ENCODE measurements around the gene SPTBN5. TPM values are rescaled to one million over a fixed set of nuclear protein-coding genes. Genes with fewer than 3 reads are reported as not detected.
A peak's percentile ranks its signal among the peaks of the same experiment; 100 is the strongest.

The SPTBN5 gene
- total RNA-seq, 1 experiment from 2014 or later, result 2.1 TPM

DNA sequence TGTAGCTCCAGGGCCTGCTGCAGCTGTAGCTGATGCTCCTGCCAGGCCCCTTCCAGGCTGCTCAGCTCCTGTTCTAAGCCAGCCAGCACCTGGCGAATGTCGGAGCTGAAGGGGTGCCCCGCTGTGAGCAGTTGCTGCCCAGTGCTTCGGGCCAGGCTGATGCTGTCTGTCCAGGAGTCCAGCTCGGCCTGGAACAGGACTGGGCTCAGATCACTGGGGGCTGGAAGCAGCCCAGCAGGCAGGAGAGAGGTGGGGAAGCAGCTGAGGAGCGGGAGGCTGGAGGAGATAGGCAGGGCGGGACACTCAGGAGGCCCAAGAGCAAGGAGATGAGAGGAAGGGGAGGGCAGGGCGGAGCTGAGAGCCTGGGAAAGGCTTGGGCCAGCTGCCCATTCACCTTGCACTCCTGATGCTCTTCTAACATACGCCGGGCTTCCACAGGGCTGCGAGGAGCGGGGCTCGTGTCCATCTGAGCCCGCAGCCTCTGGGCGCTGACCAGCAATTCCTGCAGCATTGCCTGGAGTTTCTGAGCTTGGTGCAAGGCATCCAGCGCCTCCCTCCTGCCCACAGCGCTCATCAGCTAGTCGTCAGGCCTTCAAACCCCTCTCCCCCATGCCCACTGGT lies 32.0 kb downstream of the SPTBN5 start:
- no peak for DNase-seq (ENCODE audit: low read depth, low spot score)
- Histone ChIP-seq H3K4me1 (ENCODE audit: control insufficient read depth, insufficient read depth, low read length) (peaks cover 9% of the 10 kb centered on the region), H3K4me3 (ENCODE audit: low read depth in 2 of 2, low read length in 2 of 2) (no peak overlapping the region), H3K27ac (ENCODE audit: low read length) (no peak overlapping the region), H3K27me3 (ENCODE audit: control insufficient read depth, insufficient read depth, low read length) (no peaks in the 10 kb centered on the region), H3K9me3 (ENCODE audit: control insufficient read depth, insufficient read depth, low read depth, low read length) (no peaks in the 10 kb centered on the region), H3K36me3 (ENCODE audit: control insufficient read depth, insufficient read depth, low read length) (no peaks in the 10 kb centered on the region)
- TF ChIP-seq POLR2AphosphoS5 (IDR thresholded peaks at IDR 0.05; ENCODE audit: low read depth, low read length) (no peak), SIN3A (IDR thresholded peaks at IDR 0.05; ENCODE audit: borderline replicate concordance, insufficient read depth, low read depth, low read length) (no peak), TCF7L2 (IDR thresholded peaks at IDR 0.05; ENCODE audit: low read depth, low read length) (no peak)
- TF ChIP-seq, protein P1, sequence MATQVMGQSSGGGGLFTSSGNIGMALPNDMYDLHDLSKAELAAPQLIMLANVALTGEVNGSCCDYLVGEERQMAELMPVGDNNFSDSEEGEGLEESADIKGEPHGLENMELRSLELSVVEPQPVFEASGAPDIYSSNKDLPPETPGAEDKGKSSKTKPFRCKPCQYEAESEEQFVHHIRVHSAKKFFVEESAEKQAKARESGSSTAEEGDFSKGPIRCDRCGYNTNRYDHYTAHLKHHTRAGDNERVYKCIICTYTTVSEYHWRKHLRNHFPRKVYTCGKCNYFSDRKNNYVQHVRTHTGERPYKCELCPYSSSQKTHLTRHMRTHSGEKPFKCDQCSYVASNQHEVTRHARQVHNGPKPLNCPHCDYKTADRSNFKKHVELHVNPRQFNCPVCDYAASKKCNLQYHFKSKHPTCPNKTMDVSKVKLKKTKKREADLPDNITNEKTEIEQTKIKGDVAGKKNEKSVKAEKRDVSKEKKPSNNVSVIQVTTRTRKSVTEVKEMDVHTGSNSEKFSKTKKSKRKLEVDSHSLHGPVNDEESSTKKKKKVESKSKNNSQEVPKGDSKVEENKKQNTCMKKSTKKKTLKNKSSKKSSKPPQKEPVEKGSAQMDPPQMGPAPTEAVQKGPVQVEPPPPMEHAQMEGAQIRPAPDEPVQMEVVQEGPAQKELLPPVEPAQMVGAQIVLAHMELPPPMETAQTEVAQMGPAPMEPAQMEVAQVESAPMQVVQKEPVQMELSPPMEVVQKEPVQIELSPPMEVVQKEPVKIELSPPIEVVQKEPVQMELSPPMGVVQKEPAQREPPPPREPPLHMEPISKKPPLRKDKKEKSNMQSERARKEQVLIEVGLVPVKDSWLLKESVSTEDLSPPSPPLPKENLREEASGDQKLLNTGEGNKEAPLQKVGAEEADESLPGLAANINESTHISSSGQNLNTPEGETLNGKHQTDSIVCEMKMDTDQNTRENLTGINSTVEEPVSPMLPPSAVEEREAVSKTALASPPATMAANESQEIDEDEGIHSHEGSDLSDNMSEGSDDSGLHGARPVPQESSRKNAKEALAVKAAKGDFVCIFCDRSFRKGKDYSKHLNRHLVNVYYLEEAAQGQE (IDR thresholded peaks at IDR 0.05; ENCODE audit: insufficient read depth in 1 of 2, low read depth in 2 of 2, low read length in 1 of 2), result no peak
- ChIA-PET CTCF (interaction anchor here (0.5 to 1.1 kb wide), 2 partner anchors 10 to 274 kb away, joined by 5 to 6 read pairs; no protein-coding TSS in a partner anchor), POLR2A (interaction anchor here (0.7 kb wide), 1 partner anchor 63 kb away, joined by 4 read pairs; no protein-coding TSS in a partner anchor)
- BruUV-seq (replicated peaks), result no TSS peak
- intact Hi-C loops (cut with micrococcal nuclease; ENCODE audit: unreplicated experiment), result no loop called here
- in situ Hi-C loops (cut with HindIII; ENCODE audit: low pct_unique_long_range_greater_than_20kb, low sequenced_read_pairs), result no loop called here
- 0 out of 2 replicates have a peak, but pooled peaks have one; percentile 5 for ATAC-seq

- TF ChIP-seq, protein P1 (IDR thresholded peaks at IDR 0.05; ENCODE audit: insufficient read depth in 1 of 2, low read depth in 2 of 2, low read length in 1 of 2), result no peak
- TF ChIP-seq POLR2AphosphoS5 (IDR thresholded peaks at IDR 0.05; ENCODE audit: low read depth, low read length) (no peak), SIN3A (IDR thresholded peaks at IDR 0.05; ENCODE audit: borderline replicate concordance, insufficient read depth, low read depth, low read length) (no peak), TCF7L2 (IDR thresholded peaks at IDR 0.05; ENCODE audit: low read depth, low read length) (no peak; the same call in 1 of the 2 replicates)
- TF ChIP-seq, protein P2, sequence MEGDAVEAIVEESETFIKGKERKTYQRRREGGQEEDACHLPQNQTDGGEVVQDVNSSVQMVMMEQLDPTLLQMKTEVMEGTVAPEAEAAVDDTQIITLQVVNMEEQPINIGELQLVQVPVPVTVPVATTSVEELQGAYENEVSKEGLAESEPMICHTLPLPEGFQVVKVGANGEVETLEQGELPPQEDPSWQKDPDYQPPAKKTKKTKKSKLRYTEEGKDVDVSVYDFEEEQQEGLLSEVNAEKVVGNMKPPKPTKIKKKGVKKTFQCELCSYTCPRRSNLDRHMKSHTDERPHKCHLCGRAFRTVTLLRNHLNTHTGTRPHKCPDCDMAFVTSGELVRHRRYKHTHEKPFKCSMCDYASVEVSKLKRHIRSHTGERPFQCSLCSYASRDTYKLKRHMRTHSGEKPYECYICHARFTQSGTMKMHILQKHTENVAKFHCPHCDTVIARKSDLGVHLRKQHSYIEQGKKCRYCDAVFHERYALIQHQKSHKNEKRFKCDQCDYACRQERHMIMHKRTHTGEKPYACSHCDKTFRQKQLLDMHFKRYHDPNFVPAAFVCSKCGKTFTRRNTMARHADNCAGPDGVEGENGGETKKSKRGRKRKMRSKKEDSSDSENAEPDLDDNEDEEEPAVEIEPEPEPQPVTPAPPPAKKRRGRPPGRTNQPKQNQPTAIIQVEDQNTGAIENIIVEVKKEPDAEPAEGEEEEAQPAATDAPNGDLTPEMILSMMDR (IDR thresholded peaks at IDR 0.05), result no peak
- ATAC-seq, result no peak
- peaks cover 1% of the 10 kb centered on the region; the same call in 1 of the 2 replicates for H3K4me1 ChIP-seq (ENCODE audit: control insufficient read depth, insufficient read depth, low read length)
- H3K36me3 ChIP-seq (ENCODE audit: control insufficient read depth, insufficient read depth, low read length), result no peaks in the 10 kb centered on the region
- no peaks in the 10 kb centered on the region for H3K9me3 ChIP-seq (ENCODE audit: control insufficient read depth, insufficient read depth, low read depth, low read length)
- no peaks in the 10 kb centered on the region for H3K27me3 ChIP-seq (ENCODE audit: control insufficient read depth, insufficient read depth, low read length)
- intact Hi-C loops (cut with micrococcal nuclease; ENCODE audit: unreplicated experiment) (no loop called here), in situ Hi-C loops (cut with HindIII; ENCODE audit: low pct_unique_long_range_greater_than_20kb, low sequenced_read_pairs) (no loop called here)
- POLR2A ChIA-PET, result no interaction called here
- CTCF ChIA-PET, result interaction anchor here (0.6 kb wide), 1 partner anchor 1058 kb away, joined by 3 read pairs; no protein-coding TSS in a partner anchor
- H3K4me3 ChIP-seq (ENCODE audit: low read depth in 2 of 2, low read length in 2 of 2), result no peak overlapping the region
- no peak overlapping the region for H3K27ac ChIP-seq (ENCODE audit: low read length)
- no peak for DNase-seq (ENCODE audit: low read depth, low spot score)
- BruUV-seq (replicated peaks), result no TSS peak
Measured at GRCh38 chr15:41860049-41860828, 33.6 kb downstream of the SPTBN5 start.
